KG1 (cell line): ENCODE results near the gene HIVEP1.
"Not testable (repeated sequence)": the region's sequence is repeated elsewhere in the genome, so short reads cannot be mapped to it uniquely, and the experiment has no call there.

Experiments
- DNase-seq: peaks from one replicate; lab custom pipeline; 2025; lab: John Stamatoyannopoulos, UW

The HIVEP1 gene

GRCh38 chr6:12119085-12119588, 107.0 kb downstream of the HIVEP1 start:
- no peak for DNase-seq

GRCh38 chr6:12125396-12125795, 113.3 kb downstream of the HIVEP1 start:
- DNase-seq: no peak

- no peak for DNase-seq
Measured at GRCh38 chr6:12126051-12126450, 113.9 kb downstream of the HIVEP1 start.

GRCh38 chr6:12129523-12129922, 117.4 kb downstream of the HIVEP1 start:
- no peak for DNase-seq

- no peak for DNase-seq
Measured at GRCh38 chr6:12132351-12133222, 120.5 kb downstream of the HIVEP1 start.

GRCh38 chr6:12134581-12134980, 122.5 kb downstream of the HIVEP1 start:
- DNase-seq: no peak

GRCh38 chr6:12134991-12135390, 122.9 kb downstream of the HIVEP1 start:
- DNase-seq: no peak

GRCh38 chr6:12136905-12137304, 124.8 kb downstream of the HIVEP1 start:
- no peak for DNase-seq

- no peak for DNase-seq
Measured at GRCh38 chr6:12137480-12137879, 125.4 kb downstream of the HIVEP1 start.

GRCh38 chr6:12138381-12138780, 126.3 kb downstream of the HIVEP1 start:
- no peak for DNase-seq

GRCh38 chr6:12138936-12139335, 126.8 kb downstream of the HIVEP1 start:
- no peak for DNase-seq

- DNase-seq: no peak
Measured at GRCh38 chr6:12147557-12148316, 135.6 kb downstream of the HIVEP1 start.

- DNase-seq: no peak
Measured at GRCh38 chr6:12148317-12148801, 136.2 kb downstream of the HIVEP1 start.

- no peak for DNase-seq
Measured at GRCh38 chr6:12148841-12149240, 136.7 kb downstream of the HIVEP1 start.

GRCh38 chr6:12149944-12150510, 137.9 kb downstream of the HIVEP1 start:
- DNase-seq: no peak

- no peak for DNase-seq
Measured at GRCh38 chr6:12150812-12151432, 138.8 kb downstream of the HIVEP1 start.

- no peak for DNase-seq
Measured at GRCh38 chr6:12151433-12151820, 139.3 kb downstream of the HIVEP1 start.

GRCh38 chr6:12152023-12152970, 140.2 kb downstream of the HIVEP1 start:
- DNase-seq: no peak

- DNase-seq: not testable (repeated sequence)
Measured at GRCh38 chr6:12155769-12156168, 143.7 kb downstream of the HIVEP1 start.

GRCh38 chr6:12158686-12159415, 146.7 kb downstream of the HIVEP1 start:
- DNase-seq: no peak
